Activated CD8-positive, alpha-beta memory T cell treated with anti-CD3 and anti-CD28 coated beads for 4 hours (primary cell): ENCODE data around the gene TXNDC2.
"Not testable (repeated sequence)": the region's sequence is repeated elsewhere in the genome, so short reads cannot be mapped to it uniquely, and the experiment has no call there.

Experiments
- DNase-seq, 2 donors: peaks; one replicate each; pipeline ENCODE4 v3.0.0-alpha.2; 2020; ENCODE audit warnings: low read depth in 2 of 2

TXNDC2 gene

GRCh38 chr18:9885170-9886004 is at the start of gene TXNDC2:
Gene TXNDC2, plus strand, starts transcription at chr18:9885973. Its CDS starts 708 bp downstream, at chr18:9886681.
- no peak for DNase-seq

DNA sequence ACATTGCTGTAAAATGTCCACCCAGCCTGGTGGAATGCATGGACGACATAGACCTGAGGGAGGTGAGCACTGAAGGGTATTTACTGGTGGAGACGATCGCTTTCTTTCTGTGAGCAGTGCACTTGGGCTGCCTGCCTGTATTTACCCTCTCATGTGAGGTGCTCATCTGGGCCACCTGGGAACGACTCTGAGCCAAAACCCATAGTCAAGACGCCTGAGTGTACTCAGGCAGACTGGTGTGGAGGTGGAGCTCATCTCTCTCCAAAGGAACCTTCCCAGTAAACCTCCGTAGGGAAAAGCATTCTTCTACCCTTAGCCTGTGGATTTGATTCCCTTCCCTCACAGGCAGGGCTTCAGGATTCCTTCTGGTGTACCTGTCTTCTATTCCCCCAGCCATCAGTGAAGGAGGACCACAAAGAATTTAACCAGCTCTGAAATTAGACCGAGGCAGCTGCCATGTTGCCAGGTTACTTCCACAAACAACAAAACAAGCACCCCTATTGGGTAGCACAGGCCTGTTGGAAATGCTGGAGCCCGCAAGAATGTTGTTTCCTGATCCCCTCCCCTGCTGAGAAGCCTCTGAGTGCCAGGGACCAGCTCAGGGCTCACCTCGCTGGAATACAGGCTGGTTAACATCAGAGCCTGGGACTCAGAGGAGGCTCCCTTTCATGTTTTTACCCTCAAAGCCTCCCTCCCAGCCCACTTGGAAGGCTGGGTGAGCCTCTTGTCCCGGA is 47.5 kb upstream of the TXNDC2 start:
- no peak for DNase-seq

DNA sequence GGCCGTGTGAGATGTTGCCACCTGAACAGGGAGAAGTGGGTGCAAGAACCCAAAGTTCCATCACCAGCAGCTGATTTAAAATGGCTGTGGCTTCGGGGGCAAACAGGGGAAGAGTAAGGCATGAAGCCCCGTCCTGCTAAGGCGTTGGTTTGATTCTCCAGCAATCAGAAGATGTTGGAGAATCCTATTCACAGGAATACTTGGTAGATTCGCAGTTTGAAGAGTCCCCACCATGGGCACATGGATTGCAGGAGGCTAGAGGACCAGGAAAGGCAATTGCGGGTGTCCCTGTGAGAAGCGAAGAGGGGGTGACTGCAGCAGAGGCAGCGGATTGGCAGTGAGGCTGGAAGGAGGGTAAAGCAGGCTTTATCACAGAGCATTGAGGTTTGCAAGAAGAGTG is 46.6 kb upstream of the TXNDC2 start:
- no peak for DNase-seq

- DNase-seq: no peak
These were observed 45.9 kb upstream of the TXNDC2 start for GRCh38 chr18:9839853-9840252.

DNA sequence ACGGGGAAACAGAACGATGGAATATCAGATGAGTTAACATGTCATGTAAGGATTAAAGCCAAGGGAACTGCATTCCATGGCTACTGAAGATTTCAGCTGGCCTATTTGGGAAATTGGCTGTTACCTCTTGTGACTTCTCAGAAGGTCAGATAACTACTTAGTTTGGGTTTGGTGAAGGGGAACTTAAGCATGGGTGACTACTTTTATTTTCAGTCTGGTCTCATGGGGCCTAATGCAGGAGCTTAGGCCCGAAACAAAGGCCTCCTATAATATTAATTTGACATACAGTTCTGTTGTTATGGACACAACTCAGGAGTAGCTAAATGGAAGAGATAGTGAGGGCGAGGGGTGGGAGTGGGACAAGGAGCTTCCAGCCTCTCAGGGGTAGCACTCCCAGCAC is 44.0 kb upstream of the TXNDC2 start:
- DNase-seq: no peak

DNA sequence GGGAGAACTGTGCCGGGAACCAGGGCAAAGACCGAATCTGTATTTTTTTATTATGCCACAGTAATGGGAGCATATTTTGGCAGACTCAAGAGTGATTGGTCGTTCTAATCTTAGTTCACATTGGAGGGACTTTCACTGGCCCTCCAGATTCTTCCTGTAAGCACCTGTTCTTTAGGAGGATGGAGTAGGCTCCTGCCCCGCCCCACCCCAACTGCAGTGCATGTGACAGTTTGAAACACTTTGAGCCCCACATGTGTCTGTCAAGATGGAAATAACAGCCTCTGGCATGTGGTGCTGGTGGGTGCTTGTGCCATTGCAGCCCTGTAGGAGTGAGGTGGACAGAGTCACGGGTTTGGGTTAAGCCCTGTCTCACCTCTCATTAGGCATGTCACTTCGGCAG is 43.3 kb upstream of the TXNDC2 start:
- no peak for DNase-seq

DNA sequence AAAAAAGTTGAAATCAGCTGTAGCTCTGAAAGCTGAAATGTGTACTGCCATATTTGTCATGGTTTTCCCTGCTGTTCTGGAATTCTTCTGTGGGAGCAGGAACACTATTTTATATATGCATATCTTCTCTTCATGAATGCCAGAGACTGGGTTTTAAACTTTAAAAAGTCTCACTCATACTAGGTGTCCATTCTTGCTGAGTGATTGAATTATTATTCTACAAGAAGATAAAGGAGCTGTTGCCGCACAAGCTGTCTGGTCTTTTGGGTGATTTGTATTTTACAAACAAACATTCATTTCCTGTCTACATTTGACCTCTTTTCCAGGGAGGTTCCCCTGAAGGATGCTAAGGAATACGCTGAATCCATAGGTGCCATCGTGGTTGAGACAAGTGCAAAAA is 40.5 kb upstream of the TXNDC2 start:
- no peak for DNase-seq

GRCh38 chr18:9846162-9846925 is 39.4 kb upstream of the TXNDC2 start:
- DNase-seq: no peak

GRCh38 chr18:9848170-9848879 is 37.4 kb upstream of the TXNDC2 start:
- DNase-seq: no peak

DNA sequence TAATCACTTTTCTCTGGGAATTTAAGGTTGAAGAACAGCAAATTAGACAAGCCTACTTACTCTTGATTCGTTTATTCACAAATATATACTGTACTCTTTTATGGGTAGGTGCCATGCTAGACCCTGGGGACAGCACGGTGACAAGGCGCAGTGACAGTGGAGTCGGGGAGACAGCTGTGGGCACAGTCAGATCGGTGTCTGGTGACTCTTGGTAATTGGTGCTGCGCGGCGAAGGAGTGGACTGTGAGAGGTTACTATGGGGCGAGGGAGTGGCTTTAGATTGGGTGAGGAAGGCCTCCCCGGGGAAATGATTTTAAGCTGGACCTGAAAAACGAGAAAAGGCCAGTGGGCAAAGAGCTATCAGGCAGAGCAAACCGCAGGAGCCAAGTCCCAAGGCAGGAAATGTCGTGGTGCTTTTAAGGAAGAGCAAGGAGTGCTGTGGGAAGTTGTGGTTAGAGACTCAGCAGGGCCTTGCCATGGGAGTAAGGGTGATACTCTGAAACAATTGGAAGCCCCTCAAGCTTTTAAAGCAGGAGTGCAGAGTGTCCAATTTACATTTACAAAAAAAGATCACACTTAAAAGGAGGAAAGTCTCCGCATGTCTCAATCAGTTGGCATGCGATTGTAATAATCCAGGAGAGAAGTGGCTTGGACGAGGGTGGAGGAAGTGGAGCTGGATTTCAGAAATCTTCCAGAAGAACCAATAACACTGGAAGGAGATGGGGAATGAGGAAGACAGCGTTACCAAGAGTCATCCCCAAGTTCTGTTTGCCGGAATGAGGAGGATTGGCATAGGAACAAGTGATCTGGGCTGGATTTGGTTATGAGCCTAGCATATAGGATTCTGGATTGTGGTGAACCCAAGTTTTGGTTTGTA is 36.1 kb upstream of the TXNDC2 start:
- no peak for DNase-seq

DNA sequence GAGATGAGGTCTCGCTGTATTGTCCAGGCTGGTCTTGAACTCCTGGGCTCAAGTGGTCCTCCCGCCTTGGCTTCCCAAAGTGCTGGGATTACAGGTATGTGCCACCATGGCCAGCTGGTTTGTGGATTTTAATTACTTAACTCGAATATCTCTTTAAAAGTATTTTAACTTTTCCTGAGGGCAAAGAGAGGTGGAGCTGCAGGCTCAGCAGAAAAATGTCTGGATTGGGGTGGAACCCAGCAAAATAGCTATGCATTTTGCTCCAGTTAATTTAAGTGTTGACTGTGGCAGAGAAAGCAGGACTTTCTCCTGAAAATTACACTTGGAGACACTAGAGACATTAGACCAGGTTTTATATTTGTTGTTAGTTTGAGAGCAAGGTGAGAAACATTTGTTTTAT is 35.5 kb upstream of the TXNDC2 start:
- no peak for DNase-seq

GRCh38 chr18:9851511-9851910 is 34.3 kb upstream of the TXNDC2 start:
- no peak for DNase-seq

GRCh38 chr18:9852266-9853081 is 33.3 kb upstream of the TXNDC2 start:
- no peak for DNase-seq

- no peak for DNase-seq
These were observed 30.7 kb upstream of the TXNDC2 start for GRCh38 chr18:9854801-9855676.

DNA sequence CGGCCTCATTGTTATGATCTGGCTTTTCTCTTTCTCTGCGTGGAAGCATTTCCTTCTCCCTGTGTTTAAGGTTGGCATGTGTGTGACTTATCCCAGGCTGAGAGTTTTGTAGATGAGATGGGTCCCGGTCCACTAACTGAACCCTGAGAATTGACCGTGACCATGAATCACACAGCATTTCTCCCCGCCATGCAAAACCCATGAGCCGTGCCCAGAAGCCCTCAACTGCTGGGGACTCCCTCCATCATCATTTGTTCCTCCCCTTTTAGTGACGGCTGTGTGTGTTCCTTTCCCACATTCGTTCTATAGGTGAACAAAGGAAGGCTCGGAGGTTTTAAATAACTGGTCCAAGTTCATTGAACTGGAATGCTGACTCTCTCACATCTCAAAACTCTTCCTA is 30.1 kb upstream of the TXNDC2 start:
- DNase-seq: no peak

DNA sequence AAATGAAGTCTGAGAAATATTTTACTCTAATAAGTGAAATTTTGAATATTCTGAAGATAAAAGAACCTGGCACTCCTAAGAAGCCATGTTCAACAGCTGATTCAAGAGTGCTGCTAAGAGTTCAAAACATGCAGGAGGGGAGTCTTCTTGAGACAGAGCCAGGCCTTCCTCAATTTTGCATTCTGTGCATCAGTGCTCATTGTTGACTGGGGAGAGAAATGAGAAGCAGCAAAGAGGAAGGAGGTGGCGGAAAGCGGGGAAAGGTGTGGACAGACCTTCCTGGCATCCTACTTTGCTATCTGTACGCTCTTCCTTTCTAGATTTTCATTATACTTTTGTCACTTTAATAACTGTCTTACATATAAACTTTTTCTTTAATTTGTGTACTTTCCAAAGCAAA is 29.7 kb upstream of the TXNDC2 start:
- no peak for DNase-seq

DNA sequence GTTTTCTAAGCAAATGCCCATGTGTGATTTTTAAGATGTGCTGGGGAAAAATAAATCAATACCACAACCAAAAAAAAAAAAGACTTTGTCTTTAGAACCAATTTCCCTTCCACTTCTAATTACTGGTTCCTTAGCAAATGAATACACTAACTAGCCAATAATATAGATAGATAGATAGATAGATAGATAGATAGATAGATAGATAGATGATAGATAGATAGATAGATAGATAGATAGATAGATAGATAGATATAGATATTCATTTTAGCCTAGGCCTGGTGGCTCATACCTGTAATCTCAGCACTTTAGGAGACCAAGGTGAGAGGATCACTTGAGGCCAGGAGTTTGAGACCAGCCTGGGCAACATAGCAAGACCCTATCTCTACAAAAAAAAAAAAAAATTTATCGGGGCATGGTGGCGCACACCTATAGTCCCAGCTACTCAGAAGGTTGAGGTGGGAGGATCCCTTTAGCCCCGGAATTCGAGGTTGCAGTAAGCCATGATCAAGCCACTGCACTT is 28.2 kb upstream of the TXNDC2 start:
- not testable (repeated sequence) for DNase-seq

GRCh38 chr18:9858642-9859041 is 27.1 kb upstream of the TXNDC2 start:
- no peak for DNase-seq

DNA sequence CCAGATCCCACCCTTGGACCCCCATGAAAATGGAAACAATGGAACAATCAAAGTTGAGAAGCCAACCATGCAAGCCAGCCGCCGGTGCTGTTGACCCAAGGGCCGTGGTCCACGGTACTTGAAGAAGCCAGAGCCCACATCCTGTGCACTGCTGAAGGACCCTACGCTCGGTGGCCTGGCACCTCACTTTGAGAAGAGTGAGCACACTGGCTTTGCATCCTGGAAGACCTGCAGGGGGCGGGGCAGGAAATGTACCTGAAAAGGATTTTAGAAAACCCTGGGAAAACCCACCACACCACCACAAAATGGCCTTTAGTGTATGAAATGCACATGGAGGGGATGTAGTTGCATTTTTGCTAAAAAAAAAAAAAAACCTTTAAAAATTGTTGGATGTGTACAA is 26.5 kb upstream of the TXNDC2 start:
- no peak for DNase-seq
